HCT116 (cell line): ENCODE results near the gene DNASE2.

Experiments used
- CEBPB ChIP-seq: IDR thresholded peaks from 2 replicates; pipeline ENCODE4 v1.6.1; 2012; ENCODE audit warnings: low read depth
- EZH2 ChIP-seq: fragments of 200-600 bp; sonication (generic); IDR thresholded peaks from 2 replicates; pipeline ENCODE4 v1.6.1; 2017; ENCODE audit warnings: antibody characterized with exemption, mixed run types
- JUND ChIP-seq: IDR thresholded peaks from 2 replicates; pipeline ENCODE4 v1.6.1; 2012
- POLR2A ChIP-seq: IDR thresholded peaks from 2 replicates; pipeline ENCODE4 v1.7.0; 2011; ENCODE audit warnings: borderline replicate concordance; ENCODE audit not compliant: insufficient read depth, insufficient read length; ENCODE audit errors: extremely low read depth
- POLR2AphosphoS5 ChIP-seq: IDR thresholded peaks from 2 replicates; pipeline ENCODE4 v1.6.1; 2011; ENCODE audit warnings: mild to moderate bottlenecking, low read depth, low read length, moderate library complexity
- RAD21 ChIP-seq: IDR thresholded peaks from 2 replicates; pipeline ENCODE4 v1.6.1; 2012; ENCODE audit warnings: low read depth, mild to moderate bottlenecking
- SIN3A ChIP-seq: IDR thresholded peaks from 2 replicates; pipeline ENCODE4 v1.6.1; 2012; ENCODE audit warnings: low read depth
- YY1 ChIP-seq: IDR thresholded peaks from 2 replicates; pipeline ENCODE4 v1.6.1; 2011; ENCODE audit warnings: low read length, low read depth, moderate library complexity, mild to moderate bottlenecking; ENCODE audit not compliant: insufficient replicate concordance; ENCODE audit errors: extremely low read depth
- ZFX ChIP-seq: fragments of 450-650 bp; IDR thresholded peaks from 2 replicates; pipeline ENCODE4 v1.6.1; 2017
- TF ChIP-seq, protein P1 (sequence below): IDR thresholded peaks from 2 replicates; pipeline ENCODE4 v1.6.1; 2012; ENCODE audit warnings: low read depth
- TF ChIP-seq, protein P2 (sequence below), 3 experiments: fragments of 200-600 bp in 1 of 3; sonication (generic) in 1 of 3; IDR thresholded peaks in 2 of 3; conservative IDR thresholded peaks in 1 of 3; 2 replicates each; pipeline ENCODE4 v1.5.1; 2012 to 2017; ENCODE audit warnings: low read depth in 2 of 3, low read length in 2 of 3, antibody characterized with exemption in 1 of 3, borderline replicate concordance in 1 of 3, control low read depth in 1 of 3, mild to moderate bottlenecking in 1 of 3, mixed read lengths in 1 of 3, mixed run types in 1 of 3, moderate library complexity in 1 of 3; ENCODE audit not compliant: insufficient read depth in 1 of 3
- TF ChIP-seq, protein P3 (sequence below): IDR thresholded peaks from 2 replicates; pipeline ENCODE4 v1.6.1; 2012
- TF ChIP-seq, protein P4 (sequence below): IDR thresholded peaks from 2 replicates; pipeline ENCODE4 v1.6.1; 2011; ENCODE audit warnings: mild to moderate bottlenecking, low read length, moderate library complexity; ENCODE audit not compliant: insufficient replicate concordance; ENCODE audit errors: extremely low read depth
- TF ChIP-seq, protein P5 (sequence below): IDR thresholded peaks from 2 replicates; pipeline ENCODE4 v1.6.1; 2012

DNA sequence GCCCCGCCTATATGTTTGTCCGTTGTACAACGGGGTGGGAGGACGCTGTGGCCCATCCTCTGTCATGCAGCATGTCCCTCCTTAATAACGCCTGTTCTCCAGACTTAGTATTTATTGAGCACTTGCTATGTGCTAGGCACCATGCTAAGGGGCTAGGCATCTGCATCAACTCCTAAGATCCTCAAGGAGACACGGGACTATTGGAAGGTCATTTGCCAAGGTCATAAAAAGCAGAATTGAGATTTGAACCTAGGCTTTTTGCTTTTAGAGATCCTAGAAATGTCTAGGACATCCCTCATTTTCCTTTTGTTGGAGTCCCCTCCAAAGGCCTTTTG, 44.8 kb downstream of the DNASE2 start:
- TF ChIP-seq POLR2A (no peak), ZFX (no peak), POLR2AphosphoS5 (no peak), SIN3A (peak; percentile 24; the same call in 1 of the 2 replicates), YY1 (no peak), JUND (no peak), CEBPB (no peak), EZH2 (no peak), RAD21 (no peak)
- TF ChIP-seq, protein P1, sequence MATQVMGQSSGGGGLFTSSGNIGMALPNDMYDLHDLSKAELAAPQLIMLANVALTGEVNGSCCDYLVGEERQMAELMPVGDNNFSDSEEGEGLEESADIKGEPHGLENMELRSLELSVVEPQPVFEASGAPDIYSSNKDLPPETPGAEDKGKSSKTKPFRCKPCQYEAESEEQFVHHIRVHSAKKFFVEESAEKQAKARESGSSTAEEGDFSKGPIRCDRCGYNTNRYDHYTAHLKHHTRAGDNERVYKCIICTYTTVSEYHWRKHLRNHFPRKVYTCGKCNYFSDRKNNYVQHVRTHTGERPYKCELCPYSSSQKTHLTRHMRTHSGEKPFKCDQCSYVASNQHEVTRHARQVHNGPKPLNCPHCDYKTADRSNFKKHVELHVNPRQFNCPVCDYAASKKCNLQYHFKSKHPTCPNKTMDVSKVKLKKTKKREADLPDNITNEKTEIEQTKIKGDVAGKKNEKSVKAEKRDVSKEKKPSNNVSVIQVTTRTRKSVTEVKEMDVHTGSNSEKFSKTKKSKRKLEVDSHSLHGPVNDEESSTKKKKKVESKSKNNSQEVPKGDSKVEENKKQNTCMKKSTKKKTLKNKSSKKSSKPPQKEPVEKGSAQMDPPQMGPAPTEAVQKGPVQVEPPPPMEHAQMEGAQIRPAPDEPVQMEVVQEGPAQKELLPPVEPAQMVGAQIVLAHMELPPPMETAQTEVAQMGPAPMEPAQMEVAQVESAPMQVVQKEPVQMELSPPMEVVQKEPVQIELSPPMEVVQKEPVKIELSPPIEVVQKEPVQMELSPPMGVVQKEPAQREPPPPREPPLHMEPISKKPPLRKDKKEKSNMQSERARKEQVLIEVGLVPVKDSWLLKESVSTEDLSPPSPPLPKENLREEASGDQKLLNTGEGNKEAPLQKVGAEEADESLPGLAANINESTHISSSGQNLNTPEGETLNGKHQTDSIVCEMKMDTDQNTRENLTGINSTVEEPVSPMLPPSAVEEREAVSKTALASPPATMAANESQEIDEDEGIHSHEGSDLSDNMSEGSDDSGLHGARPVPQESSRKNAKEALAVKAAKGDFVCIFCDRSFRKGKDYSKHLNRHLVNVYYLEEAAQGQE, result no peak
- TF ChIP-seq, protein P2, sequence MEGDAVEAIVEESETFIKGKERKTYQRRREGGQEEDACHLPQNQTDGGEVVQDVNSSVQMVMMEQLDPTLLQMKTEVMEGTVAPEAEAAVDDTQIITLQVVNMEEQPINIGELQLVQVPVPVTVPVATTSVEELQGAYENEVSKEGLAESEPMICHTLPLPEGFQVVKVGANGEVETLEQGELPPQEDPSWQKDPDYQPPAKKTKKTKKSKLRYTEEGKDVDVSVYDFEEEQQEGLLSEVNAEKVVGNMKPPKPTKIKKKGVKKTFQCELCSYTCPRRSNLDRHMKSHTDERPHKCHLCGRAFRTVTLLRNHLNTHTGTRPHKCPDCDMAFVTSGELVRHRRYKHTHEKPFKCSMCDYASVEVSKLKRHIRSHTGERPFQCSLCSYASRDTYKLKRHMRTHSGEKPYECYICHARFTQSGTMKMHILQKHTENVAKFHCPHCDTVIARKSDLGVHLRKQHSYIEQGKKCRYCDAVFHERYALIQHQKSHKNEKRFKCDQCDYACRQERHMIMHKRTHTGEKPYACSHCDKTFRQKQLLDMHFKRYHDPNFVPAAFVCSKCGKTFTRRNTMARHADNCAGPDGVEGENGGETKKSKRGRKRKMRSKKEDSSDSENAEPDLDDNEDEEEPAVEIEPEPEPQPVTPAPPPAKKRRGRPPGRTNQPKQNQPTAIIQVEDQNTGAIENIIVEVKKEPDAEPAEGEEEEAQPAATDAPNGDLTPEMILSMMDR (IDR thresholded peaks at IDR 0.05 in 2 of 3, conservative IDR thresholded peaks at IDR 0.05 in 1 of 3; ENCODE audit: borderline replicate concordance in 1 of 3, insufficient read depth in 1 of 3, low read depth in 2 of 3, low read length in 2 of 3), result no peak
- TF ChIP-seq, protein P3, sequence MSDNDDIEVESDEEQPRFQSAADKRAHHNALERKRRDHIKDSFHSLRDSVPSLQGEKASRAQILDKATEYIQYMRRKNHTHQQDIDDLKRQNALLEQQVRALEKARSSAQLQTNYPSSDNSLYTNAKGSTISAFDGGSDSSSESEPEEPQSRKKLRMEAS, result no peak
- TF ChIP-seq, protein P4, sequence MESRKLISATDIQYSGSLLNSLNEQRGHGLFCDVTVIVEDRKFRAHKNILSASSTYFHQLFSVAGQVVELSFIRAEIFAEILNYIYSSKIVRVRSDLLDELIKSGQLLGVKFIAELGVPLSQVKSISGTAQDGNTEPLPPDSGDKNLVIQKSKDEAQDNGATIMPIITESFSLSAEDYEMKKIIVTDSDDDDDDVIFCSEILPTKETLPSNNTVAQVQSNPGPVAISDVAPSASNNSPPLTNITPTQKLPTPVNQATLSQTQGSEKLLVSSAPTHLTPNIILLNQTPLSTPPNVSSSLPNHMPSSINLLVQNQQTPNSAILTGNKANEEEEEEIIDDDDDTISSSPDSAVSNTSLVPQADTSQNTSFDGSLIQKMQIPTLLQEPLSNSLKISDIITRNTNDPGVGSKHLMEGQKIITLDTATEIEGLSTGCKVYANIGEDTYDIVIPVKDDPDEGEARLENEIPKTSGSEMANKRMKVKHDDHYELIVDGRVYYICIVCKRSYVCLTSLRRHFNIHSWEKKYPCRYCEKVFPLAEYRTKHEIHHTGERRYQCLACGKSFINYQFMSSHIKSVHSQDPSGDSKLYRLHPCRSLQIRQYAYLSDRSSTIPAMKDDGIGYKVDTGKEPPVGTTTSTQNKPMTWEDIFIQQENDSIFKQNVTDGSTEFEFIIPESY, result no peak
- TF ChIP-seq, protein P5, sequence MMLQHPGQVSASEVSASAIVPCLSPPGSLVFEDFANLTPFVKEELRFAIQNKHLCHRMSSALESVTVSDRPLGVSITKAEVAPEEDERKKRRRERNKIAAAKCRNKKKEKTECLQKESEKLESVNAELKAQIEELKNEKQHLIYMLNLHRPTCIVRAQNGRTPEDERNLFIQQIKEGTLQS, result no peak
